MM.1S (cell line): ENCODE results near the gene GRIK1.

Source experiments
- EZH2 ChIP-seq: fragments of 300-600 bp; sonication (generic); optimal IDR thresholded peaks from 2 replicates; pipeline ENCODE3; 2017; ENCODE audit warnings: low read depth, mild to moderate bottlenecking, antibody characterized with exemption, low read length, mixed read lengths
- EZH2phosphoT487 ChIP-seq: fragments of 300-600 bp; sonication (generic); IDR thresholded peaks from 2 replicates; pipeline ENCODE4 v1.6.1; 2018; ENCODE audit warnings: antibody characterized with exemption, low read length
- TF ChIP-seq, protein P1 (sequence below): fragments of 300-600 bp; sonication (generic); IDR thresholded peaks from 2 replicates; pipeline ENCODE4 v1.5.1; 2016; ENCODE audit warnings: antibody characterized with exemption, low read length, mixed read lengths

DNA sequence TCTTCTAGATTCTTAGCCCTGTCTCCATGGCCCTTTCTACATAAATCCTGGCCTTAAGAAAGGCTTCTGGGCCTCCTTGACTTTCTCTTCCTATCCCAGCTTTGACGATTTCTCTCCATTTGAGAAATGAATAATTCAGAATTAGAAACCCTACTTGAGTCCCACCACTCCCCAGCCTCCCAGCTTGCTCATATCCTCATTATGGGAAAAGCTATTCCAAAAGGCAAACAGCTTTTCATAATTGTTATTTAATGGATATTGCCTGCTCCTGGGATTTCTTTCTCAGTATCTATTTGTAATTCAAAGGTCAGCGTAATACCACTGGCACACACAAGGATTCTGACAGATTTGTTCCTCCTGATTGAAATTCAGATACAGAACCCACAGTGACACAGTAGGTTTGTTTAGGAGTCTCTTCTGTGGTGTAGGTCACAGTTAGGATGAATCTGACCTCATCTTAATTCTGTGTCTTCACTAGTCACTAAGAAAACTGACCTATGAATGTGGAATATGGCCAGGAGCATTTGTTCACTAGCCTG lies 121.3 kb downstream of the GRIK1 start:
- TF ChIP-seq, protein P1, sequence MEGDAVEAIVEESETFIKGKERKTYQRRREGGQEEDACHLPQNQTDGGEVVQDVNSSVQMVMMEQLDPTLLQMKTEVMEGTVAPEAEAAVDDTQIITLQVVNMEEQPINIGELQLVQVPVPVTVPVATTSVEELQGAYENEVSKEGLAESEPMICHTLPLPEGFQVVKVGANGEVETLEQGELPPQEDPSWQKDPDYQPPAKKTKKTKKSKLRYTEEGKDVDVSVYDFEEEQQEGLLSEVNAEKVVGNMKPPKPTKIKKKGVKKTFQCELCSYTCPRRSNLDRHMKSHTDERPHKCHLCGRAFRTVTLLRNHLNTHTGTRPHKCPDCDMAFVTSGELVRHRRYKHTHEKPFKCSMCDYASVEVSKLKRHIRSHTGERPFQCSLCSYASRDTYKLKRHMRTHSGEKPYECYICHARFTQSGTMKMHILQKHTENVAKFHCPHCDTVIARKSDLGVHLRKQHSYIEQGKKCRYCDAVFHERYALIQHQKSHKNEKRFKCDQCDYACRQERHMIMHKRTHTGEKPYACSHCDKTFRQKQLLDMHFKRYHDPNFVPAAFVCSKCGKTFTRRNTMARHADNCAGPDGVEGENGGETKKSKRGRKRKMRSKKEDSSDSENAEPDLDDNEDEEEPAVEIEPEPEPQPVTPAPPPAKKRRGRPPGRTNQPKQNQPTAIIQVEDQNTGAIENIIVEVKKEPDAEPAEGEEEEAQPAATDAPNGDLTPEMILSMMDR: no peak
- no peak for TF ChIP-seq EZH2
- no peak for TF ChIP-seq EZH2phosphoT487
